WI38 (cell line): ENCODE measurements around the gene NELL1.

ENCODE experiments used
- H3K4me3 ChIP-seq: 2 replicates; pipeline ENCODE4 v1.5.1; 2011; ENCODE audit warnings: low read depth, mild to moderate bottlenecking, control low read depth, low read length
- TF ChIP-seq, protein P1 (sequence below): IDR thresholded peaks from 2 replicates; pipeline ENCODE4 v1.5.1; 2012; ENCODE audit warnings: low read depth, mild to moderate bottlenecking, control low read depth, low read length

The NELL1 gene

GRCh38 chr11:21484039-21484438, 814.7 kb downstream of the NELL1 start:
- TF ChIP-seq, protein P1, sequence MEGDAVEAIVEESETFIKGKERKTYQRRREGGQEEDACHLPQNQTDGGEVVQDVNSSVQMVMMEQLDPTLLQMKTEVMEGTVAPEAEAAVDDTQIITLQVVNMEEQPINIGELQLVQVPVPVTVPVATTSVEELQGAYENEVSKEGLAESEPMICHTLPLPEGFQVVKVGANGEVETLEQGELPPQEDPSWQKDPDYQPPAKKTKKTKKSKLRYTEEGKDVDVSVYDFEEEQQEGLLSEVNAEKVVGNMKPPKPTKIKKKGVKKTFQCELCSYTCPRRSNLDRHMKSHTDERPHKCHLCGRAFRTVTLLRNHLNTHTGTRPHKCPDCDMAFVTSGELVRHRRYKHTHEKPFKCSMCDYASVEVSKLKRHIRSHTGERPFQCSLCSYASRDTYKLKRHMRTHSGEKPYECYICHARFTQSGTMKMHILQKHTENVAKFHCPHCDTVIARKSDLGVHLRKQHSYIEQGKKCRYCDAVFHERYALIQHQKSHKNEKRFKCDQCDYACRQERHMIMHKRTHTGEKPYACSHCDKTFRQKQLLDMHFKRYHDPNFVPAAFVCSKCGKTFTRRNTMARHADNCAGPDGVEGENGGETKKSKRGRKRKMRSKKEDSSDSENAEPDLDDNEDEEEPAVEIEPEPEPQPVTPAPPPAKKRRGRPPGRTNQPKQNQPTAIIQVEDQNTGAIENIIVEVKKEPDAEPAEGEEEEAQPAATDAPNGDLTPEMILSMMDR = no peak
- no peak overlapping the region for H3K4me3 ChIP-seq

GRCh38 chr11:21485006-21485405, 815.6 kb downstream of the NELL1 start:
- H3K4me3 ChIP-seq = no peak overlapping the region
- TF ChIP-seq, protein P1 = no peak

GRCh38 chr11:21485426-21485825, 816.0 kb downstream of the NELL1 start:
- H3K4me3 ChIP-seq = no peak overlapping the region
- TF ChIP-seq, protein P1 = no peak

- TF ChIP-seq, protein P1 = no peak
- no peak overlapping the region for H3K4me3 ChIP-seq
These were observed 820.2 kb downstream of the NELL1 start for GRCh38 chr11:21489416-21490115.

DNA sequence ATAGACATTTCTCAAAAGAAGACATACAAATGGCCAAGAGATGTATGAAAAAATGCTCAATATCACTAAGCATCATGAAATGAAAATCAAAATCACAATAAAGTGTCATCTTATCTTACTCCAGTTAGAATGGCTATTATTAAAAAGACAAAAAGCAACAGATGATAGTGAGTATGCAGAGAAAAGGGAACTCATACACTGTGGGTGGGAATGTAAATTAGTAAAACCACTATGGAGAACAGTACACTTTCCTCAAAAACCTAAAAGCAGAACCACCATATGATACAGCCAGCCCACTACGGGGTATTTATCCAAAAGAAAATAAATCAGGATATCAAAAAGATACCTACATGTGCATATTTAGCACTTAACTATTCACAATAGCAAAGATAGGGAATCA, 823.5 kb downstream of the NELL1 start:
- H3K4me3 ChIP-seq = no peak overlapping the region
- TF ChIP-seq, protein P1 = no peak

DNA sequence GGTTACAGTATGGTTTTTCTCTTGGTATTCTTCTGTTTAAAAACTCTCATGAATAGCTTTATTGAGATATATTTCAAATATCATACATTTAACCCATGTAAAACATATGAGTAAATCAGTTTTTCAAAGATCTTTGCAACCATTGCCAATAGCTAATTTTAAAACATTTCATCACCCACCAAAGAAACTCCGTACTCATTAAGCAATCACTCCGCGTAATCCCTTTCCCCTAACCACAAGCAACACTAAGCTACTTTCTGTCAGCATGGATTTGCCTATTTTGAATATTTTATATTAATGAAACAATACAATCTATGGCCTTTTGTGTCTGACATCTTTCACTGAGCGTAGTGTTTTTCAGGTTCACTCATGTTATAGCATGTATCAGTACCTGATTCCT, 825.6 kb downstream of the NELL1 start:
- TF ChIP-seq, protein P1 = no peak
- no peak overlapping the region for H3K4me3 ChIP-seq

DNA sequence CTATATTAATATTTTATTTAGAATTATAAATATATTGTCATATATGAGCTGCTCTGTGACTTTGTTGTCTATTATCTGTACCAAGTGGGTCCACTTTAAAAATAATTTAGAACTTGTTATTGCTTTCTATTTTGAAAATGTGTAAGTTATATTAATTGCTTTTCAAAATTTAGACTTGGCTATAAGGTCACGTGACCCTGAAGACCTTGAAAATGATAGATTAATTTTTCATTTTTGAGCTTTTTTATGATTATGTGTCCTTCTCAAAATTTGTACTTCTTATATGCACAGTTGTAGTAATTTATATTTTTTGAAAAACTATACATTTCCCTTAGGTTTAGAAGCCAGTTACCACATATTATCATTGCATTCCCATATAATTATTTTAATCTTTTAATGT, 826.5 kb downstream of the NELL1 start:
- no peak overlapping the region for H3K4me3 ChIP-seq
- TF ChIP-seq, protein P1 = no peak
